Measurements from ENCODE around the gene ECHS1. TPM values are rescaled to one million over a fixed set of nuclear protein-coding genes. Genes with fewer than 3 reads are reported as not detected.

Gene ECHS1
- total and polyA plus RNA-seq, 2 of the 8 experiments (the other 6 are each of a cell fraction or from before 2014, with no cell fraction given), result 41.7 to 101 TPM

- TF ChIP-seq, protein P1, sequence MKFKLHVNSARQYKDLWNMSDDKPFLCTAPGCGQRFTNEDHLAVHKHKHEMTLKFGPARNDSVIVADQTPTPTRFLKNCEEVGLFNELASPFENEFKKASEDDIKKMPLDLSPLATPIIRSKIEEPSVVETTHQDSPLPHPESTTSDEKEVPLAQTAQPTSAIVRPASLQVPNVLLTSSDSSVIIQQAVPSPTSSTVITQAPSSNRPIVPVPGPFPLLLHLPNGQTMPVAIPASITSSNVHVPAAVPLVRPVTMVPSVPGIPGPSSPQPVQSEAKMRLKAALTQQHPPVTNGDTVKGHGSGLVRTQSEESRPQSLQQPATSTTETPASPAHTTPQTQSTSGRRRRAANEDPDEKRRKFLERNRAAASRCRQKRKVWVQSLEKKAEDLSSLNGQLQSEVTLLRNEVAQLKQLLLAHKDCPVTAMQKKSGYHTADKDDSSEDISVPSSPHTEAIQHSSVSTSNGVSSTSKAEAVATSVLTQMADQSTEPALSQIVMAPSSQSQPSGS (IDR thresholded peaks at IDR 0.05; ENCODE audit: low read length), result no peak
- TF ChIP-seq TAF1 (IDR thresholded peaks at IDR 0.05; ENCODE audit: low read depth, low read length) (no peak), SP1 (IDR thresholded peaks at IDR 0.05; ENCODE audit: low read depth, low read length) (no peak)
Observed at GRCh38 chr10:133401500-133401899, 28.3 kb upstream of the ECHS1 start (continued).
